Jurkat, Clone E6-1 (cell line): ENCODE results near the gene EEF2K.
"Not testable (repeated sequence)": the region's sequence is repeated elsewhere in the genome, so short reads cannot be mapped to it uniquely, and the experiment has no call there.

ENCODE experiments used
- DNase-seq: peaks from one replicate; pipeline ENCODE4 v3.0.0-alpha.2; 2011; ENCODE audit warnings: low read depth, low spot score
- H3K4me3 ChIP-seq: 2 replicates; pipeline ENCODE4 v1.5.1; 2011; ENCODE audit warnings: mild to moderate bottlenecking, low read length, control low read depth, moderate library complexity

Gene EEF2K

DNA sequence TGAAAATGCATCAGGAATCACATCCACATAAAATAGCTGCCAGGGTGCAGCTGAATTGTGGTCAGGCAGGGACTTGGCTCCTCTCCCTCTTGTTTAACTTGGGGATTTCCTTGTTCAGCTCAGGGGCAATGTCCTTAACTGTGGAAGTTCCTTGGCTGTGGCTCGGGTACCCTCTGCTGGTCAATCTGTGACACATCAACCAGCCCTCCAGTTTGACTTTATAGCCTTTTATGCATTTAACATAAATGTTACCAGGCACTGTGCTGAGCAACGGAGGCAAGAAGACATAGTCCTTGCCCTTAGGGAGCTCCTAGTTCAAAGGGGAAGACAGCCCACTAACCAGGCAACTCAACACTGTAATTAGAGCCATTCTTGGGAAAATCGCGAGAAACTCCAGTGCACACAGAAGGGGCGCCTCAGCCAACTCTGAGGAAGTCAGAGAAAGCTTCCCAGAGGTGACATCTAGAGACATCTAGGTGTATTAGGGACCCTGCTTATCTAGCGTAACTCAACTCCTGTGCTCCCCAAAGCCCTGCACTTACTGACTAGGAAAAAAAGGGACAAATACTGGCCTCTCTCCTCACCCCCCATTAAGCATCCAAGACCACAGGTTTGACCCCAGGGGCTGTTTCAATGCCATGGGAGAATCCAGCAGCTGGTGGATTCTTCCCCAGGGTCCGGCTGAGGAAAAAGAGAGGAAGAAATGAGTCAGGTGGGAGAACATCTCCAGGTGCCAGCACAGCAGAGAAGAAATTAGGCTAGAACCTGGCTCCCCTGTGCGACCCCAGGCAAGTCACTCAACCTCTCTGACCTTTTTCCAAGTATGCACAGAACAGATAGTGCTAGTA is 17.3 kb upstream of the EEF2K start:
- DNase-seq, result peak; percentile 74
- no peak overlapping the region for H3K4me3 ChIP-seq

DNA sequence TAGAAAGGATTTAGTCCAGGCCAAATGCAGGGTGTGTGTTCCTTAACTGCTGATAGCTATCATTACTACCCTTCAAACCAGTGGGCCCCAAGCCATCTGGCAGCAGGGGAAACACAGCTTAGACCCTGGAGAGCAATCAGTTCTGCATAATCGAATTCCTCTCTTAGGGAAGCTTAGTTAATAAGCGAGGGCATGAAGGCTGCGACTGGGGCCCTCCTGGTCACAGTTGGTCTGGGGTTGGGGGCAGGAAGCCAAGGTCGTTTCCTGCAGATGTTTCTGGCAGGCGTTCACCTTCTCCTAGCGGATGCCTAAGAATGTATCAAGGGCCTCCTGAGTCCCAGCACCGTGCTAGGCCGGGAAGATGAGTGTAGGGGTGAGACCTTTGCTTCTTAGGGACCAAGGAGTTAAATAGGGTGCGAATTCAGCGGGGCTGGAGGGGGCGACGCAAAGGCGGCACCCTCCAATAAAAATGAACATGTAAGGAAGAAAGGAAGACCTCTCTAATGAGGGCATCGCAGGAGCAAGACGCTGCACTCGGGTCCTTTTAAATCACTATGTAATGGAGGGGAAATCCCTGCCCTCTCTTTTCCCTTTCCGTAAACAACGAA is 16.5 kb upstream of the EEF2K start:
- peak overlapping the region; percentile 69 for H3K4me3 ChIP-seq
- DNase-seq, result no peak

DNA sequence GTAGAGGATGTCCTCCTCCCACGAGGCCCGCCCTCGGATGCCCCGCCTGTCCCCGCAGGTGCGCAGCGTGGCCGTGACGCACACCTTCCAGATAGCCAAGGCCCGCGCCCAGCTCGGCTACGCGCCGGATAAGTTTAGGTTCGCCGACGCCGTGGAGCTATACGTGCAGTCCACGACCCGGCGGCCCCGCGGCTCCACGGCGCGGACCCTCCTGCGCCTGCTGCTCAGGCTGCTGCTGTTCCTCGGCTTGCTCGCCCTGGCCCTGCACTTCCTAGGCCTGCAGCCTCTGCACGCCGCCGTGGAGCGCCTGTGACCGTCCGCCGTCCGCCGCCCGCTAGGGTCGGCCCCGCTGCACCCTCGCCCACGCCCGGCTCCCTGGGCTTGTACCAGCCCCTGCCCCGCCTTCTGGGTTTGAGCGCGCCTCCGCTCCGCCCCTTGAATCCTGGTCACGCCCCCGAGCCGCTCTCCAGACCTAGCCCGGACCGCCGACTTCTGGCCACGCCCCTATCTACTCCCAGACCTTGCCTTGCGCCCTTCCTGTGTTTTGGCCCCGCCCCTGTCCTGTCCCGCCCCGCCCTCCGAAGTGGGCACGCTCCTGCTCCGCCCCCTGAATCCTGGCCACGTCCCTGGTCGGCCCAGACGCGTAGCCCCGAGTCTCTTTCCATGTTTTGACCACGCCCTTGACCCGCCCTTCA is 15.8 kb upstream of the EEF2K start:
- no peak for DNase-seq
- H3K4me3 ChIP-seq, result peak overlapping the region; percentile 69

DNA sequence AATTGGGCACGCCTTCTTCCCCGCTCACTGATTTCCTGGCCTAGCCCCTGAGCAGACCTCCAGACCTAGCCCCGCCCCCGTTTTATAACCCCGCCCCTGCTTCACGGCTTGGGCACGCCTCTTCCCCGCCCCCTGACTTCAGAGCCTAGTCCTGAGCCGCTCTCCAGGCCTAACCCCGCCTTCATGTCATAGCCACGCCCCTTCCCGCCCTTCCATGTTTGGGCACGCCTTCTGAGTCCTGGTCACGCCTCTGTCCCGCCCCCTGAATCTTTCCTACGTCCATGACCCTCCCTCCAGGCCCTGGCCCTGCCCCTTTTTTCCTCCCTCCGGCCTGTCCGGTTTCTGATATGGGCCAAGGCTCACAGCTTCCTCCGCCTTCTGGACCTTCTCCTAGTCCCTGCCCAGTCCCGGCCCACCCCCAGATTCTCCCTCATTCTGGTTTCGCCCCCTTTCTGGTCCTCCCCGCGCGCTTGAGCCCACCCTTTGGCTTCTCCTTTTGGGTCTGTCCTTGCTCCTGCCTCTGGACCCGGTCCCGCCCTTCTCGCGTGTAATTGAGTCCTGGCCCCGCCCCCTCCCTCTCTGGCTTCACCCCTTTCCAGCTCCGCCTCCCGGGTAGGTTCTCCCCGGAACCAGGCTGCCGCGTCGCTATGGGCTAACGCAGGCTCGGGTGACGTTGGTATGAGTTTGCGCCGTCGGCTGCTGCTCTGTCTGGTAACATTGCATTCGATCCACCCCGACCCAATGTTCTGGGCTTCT is 15.1 kb upstream of the EEF2K start:
- peak overlapping the region; percentile 72 for H3K4me3 ChIP-seq
- peak; percentile 97 for DNase-seq

DNA sequence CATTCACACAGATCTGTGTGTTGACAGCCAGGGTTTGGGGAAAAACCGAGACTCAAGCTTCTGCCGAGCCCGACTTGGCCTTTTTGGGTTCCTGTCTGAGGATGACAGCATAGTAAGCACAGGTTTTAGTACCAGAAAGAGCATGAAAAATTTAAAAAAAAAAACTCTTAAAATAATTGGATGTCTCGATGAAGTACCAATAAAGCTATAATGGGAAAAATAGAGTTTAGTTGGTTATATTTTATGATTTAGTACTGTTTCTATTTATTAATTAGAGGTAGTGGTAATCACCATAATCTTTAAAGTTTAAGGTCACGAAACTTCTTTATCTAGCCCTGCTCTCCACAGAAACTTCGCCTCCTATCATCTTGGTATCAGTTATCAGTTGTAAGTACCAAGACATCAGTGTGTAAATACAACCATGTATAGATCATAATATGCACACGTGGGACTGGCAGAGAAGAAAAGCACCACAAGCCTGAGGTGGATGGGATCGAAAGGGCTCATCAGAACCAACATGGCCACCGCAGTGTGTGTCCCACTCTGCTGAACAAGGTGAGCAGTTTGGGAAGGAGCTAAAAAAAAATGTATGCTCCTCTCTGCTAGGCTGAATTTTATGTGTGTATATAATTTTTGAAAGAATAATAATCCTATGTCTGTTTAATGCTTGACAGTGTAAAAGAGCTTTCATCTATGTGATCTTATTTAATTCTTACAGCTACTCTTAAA is 14.4 kb upstream of the EEF2K start:
- no peak for DNase-seq
- H3K4me3 ChIP-seq, result peak overlapping the region; percentile 72

DNA sequence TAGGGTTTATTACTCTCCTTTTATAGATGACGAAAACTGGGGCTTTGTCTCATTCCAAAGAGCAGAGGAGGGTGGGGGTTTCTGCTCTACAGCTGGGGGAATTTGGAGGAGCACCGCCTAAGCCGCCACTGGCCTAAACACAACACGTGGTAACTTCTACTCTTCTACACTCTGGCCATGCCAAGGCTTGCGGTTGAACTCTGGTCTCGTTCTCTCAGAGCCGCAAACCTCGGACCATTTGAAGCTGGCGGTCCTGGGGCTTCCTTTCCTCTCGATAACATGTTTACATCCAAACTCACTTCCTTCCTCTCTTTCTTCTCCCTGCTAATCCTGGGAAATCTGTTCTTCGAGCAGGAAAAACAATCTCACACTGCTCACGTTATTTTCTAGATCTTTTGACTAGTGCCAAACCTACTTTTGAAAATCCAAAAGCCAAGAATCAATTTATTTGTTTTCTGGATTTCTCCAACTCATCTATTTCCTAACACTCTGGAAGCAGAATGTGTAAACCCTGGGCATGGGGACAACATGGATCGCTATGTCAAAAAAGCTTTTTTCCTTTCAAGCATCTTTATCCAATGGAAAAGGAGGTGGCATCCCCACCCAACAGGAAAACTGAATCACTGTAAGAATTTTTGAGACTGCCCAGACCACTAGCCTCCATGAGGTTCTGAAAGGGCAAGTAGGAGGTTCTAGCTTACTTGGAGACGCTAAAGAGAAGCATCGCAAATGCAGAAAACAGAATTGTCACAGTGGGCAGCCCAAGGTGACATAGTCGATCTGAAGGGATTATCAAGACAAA is 13.6 kb upstream of the EEF2K start:
- peak overlapping the region; percentile 72 for H3K4me3 ChIP-seq
- DNase-seq, result peak; percentile 73

DNA sequence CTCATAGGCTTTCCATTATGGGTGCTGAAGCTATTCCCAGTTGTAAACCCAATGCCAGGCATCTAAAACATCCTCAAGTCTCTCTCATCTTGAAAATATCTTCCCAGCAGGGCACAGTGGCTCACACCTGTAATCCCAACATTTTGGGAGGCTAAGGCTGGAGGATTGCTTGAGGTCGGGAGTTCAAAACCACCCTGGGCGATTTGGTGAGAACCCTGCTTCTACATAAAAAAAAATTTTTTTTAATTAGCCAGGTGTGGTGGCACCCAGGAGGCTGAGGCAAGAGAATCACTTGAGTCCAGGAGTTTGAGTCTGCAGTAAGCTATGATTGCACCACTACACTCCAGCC is 13.0 kb upstream of the EEF2K start:
- no peak for DNase-seq

DNA sequence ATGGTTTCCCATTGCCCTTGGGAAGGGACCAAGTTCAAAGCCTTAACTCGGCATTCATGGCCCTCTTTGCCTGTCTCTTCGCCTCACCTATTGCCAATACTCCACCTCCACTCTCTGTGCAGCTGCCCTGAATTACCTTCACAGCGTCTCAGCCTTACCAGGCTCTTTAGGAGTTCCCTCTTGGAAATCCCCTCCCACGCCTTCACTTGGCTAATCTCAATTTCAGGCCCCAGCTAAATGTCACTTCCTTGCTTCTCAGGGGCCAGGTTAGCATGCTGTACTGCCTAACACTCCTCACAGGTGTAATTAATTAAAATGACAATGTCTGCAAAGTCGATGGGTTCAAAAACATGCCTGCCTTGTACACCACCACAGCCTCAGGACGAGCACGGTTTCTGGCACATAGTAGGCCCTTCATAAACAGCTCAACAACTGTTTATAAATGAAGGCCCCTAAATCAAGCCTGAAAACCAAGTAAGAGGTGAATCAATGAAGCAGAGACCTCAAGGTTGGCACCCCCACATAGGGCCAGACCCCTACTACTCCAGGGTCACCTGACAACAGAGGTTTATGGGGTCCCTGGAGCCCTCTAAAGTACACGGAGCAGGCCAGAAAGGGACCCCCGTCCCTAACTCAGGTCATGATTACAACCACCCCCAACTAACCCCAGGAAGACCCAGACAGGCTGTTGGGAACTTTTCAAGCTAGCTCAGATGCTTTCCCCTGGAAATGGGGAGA is 11.2 kb upstream of the EEF2K start:
- peak overlapping the region; percentile 18 for H3K4me3 ChIP-seq
- DNase-seq, result no peak

More for the DNA sequence above, 13.0 kb upstream of the EEF2K start:
- H3K4me3 ChIP-seq, result no peak overlapping the region

DNA sequence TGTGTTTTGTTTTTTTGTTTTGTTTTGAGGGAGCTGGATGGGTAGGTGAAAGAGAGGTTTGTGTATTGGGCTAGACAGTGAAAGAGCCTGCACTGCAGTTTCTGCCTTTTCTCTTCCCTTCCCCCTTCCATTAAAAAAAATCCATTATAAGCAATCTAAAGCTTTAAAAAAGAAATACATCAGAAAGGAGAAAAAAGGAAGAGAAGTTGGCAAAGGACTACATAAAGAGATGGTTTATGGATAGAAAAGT is 10.7 kb upstream of the EEF2K start:
- peak overlapping the region; percentile 18 for H3K4me3 ChIP-seq
- DNase-seq, result no peak

DNA sequence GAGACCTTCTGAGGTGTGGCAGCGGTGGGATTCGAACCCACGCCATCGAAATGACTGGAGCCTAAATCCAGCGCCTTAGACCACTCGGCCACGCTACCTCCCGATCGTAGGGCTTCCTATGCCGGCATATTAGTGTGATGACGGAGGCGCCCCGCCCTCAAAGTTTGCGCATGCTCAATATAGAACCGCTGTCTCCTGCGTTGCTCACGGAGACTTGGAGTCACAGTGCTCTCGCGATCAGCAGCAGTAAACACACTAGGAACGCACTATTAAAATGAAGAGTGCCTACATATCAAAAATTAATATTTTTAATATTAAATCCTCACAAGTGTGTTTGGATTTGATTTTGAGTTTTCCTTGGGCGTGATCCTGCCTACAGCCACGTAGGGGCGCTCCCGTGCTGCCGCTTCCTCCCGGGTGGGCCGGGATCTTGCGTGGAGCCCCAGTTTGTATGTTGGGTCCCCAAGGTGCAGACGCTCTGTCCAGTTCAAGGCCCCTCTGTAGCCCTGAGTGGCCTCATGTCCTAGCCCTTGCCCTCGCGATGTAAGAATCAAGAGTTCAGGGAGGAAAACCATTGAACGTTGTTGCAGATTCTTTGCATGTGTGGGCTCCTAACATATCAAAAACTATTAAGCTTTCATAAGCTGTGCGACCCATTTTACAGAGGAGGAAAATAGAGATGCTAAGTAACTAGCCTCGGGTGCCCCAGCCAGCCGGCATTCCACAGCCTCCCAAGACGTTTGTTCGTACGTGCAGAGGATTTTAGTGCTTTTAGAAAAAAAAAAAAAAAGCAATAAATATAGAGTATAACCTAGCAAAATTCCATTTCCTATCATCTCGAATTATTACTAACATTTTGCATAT is 10.2 kb upstream of the EEF2K start:
- DNase-seq, result peak; percentile 87
- H3K4me3 ChIP-seq, result peak overlapping the region; percentile 72

DNA sequence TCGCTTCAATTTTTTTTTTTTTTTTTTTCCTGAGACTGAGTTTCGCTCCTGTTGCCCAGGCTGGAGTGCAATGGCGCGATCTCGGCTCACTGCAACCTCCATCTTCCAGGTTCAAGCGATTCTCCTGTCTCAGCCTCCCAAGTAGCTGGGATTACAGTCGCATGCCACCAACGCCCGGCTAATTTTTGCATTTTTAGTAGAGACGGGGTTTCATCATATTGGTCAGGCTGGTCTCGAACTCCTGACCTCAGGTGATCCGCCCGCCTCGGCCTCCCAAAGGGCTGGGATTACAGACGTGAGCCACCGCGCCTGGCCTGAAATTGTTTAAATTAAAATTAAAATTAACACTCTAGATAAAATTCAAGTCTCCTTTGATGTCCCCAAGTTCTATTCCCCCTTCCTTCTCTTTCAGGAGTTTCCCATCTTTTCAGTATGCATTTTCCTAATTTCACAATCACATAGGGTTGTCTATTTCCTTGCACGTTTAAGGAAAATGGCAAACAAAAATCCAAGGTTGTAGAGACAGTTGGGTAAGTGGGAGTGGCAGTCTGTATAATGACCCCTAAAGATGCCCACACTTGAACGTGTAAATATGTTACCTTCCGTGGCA is 9.4 kb upstream of the EEF2K start:
- DNase-seq, result not testable (repeated sequence)
- peak overlapping the region; percentile 72 for H3K4me3 ChIP-seq

DNA sequence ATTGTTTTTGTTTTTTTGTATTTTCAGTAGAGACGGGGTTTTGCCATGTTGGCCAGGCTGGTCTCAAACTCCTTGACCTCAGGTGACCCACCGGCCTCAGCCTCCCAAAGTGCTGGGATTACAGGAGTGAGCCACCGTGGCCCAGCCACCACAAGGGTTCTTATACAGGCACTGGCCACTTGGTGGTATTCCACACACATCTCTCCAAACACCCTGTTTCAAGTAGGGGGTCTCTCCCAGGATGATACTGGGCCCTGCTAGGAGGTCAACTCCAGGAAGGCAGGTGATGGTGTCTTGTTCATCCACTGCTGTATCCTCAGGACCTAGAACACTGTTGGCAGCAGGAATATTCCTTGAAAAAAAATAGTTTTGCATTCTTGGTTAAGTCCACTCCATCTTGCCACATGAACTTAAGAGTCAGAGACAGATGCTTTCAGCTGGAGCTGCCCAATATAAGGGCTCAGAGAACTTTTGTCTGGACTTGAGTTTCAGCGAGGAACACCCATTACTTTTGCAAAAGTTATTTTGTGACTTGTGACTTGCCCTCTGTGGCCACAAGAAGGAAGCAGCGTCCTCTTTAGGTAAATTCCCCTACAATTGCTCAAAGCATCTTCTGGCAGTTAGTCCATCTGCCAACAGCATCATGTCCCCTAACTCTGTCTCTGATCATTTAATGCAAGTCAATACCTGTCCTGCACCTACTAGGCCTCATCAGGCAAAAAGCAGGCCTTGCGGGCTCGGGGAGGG is 7.4 kb upstream of the EEF2K start:
- DNase-seq, result no peak
- H3K4me3 ChIP-seq, result no peak overlapping the region

DNA sequence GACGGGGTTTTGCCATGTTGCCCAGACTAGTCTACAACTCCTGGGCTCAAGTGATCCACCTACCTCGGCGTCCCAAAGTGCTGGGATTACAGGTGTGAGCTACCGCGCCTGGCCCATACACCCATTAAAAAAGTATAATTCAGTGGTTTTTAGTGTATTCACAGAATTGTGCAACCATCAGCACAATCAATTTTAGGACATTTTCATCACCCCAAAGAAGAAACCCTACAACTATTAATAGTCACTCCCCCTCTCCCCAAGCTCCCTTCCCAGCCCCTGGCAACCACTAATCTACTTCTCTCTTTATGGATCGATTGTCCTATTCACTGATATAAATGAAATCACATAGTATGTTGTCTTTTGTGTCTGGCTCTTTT is 3.8 kb upstream of the EEF2K start:
- no peak overlapping the region for H3K4me3 ChIP-seq
- DNase-seq, result no peak

DNA sequence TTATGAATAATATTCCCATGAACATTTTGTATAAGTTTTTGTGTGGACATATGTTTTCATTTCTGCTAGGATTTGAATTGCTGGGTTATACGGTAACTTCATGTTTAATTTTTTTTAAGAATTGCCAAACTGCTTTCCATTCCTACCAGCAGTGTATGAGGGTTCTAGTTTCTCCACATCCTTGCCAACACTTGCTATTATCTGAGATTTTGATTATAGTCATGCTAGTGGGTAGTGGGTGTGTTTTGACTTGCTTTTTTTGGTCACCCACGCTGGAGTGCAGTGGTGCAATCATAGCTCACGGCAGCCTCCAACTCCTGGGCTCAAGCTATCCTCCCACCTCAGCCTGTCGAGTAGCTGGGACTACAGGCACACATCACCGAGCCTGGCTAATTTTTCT is 3.0 kb upstream of the EEF2K start:
- H3K4me3 ChIP-seq, result no peak overlapping the region

DNA sequence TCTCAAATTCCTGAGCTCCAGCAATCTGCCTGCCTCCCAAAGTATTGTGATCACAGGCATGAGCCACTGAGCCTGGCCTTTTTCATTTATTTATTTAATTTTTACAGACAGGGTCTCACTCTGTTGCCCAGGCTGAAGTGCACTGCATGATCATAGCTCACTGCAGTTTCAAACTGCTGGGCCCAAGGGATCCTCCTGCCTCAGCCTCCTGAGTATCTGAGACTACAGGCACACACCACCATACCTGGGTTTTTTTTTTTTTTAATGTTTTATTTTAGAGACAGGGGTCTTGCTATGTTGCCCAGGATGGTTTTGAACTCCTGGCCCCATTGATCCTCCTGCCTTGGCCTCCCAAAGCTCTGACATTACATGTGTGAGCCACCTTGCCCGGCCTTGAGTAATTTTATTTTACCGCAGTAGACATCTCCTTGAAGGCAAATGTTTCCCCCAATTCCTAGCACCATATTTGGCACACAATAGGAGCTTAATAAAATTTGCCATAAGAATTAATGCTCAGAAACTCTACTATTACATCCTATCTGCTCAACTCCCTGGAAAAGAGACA is 1.9 kb upstream of the EEF2K start:
- no peak overlapping the region for H3K4me3 ChIP-seq
- no peak for DNase-seq

More for the DNA sequence above, 3.0 kb upstream of the EEF2K start:
- no peak for DNase-seq

DNA sequence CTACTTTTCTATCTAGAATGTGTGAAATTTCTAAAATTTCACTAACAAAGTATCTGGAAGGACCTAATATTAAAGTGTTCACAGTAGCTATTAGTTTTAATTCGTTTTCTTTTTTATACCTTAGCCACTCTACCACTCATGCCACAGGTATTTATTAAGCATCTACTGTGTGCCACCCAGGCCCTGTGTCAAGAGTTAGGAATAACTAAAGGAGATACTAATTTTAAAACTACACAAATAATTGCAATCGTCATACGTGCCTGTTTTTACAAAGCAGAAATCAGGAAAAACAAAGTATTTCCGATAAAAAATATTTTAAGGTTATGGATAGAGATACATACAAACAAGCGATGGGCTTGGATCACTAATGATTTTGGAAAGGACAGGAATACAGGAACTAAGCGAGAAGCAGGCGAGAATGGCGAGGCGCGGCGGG is 483 bp upstream of the EEF2K start:
- peak overlapping the region; percentile 82 for H3K4me3 ChIP-seq
- no peak for DNase-seq
